Urinary bladder (tissue), 4 donors: Measurements from ENCODE around the gene RAET1E. TPM values are rescaled to one million over a fixed set of nuclear protein-coding genes. Genes with fewer than 3 reads are reported as not detected.
"Not testable (repeated sequence)": the region's sequence is repeated elsewhere in the genome, so short reads cannot be mapped to it uniquely, and the experiment has no call there.

Source experiments
- DNase-seq: peaks from one replicate; pipeline ENCODE4 v3.0.0-alpha.2; 2015; ENCODE audit errors: extremely low spot score
- H3K27ac ChIP-seq: one replicate; pipeline ENCODE4 v1.5.1; 2013; ENCODE audit warnings: low read depth, mild to moderate bottlenecking, moderate library complexity
- H3K36me3 ChIP-seq: one replicate; pipeline ENCODE4 v1.6.1; 2013; ENCODE audit warnings: mild to moderate bottlenecking, moderate library complexity; ENCODE audit not compliant: insufficient read depth
- H3K4me1 ChIP-seq: one replicate; pipeline ENCODE4 v1.6.1; 2013; ENCODE audit warnings: mild to moderate bottlenecking, moderate library complexity; ENCODE audit not compliant: insufficient read depth
- H3K4me3 ChIP-seq: one replicate; pipeline ENCODE4 v1.5.1; 2013; ENCODE audit warnings: low read depth, low read length
- WGBS: extraction: QIAGEN DNeasy Blood & Tissue Kit; methylation state at CpG from one replicate; pipeline ENCODE4 v1.1.7; 2013; 5-methylcytosine and 5-hydroxymethylcytosine counted together
- polyA plus RNA-seq: library from polyadenylated mRNA; stranded (reverse); fragments of 200-250 nt; gene quantifications from one replicate; pipeline ENCODE4 v1.2.3, GENCODE V29; 2013
- total RNA-seq: library from RNA; depleted of rRNA; stranded (reverse); fragments of >200 nt; gene quantifications from one replicate; pipeline ENCODE4 v1.2.3, GENCODE V29; 2014
- donor health status: healthy with polysubstance abuse.
- donor health status: healthy.

Gene RAET1E
- total RNA-seq = 0.74 TPM
- polyA plus RNA-seq = 0.99 TPM

GRCh38 chr6:149897855-149898744 is at the start of gene RAET1E:
RAET1E (minus strand) TSS chr6:149898113; CDS start chr6:149890901, 7,212 bp downstream.
- DNase-seq = no peak
- WGBS = 78% methylated on average over 17 of the region's 17 CpGs
- peaks cover 5% of the 10 kb centered on the region for H3K4me1 ChIP-seq

GRCh38 chr6:149947533-149947932 is 49.6 kb upstream of the RAET1E start:
- not testable (repeated sequence) for H3K4me3 ChIP-seq, H3K4me1 ChIP-seq, H3K27ac ChIP-seq, DNase-seq, H3K36me3 ChIP-seq
- WGBS = no CpG with 5 or more reads among the region's 1 CpG

More at GRCh38 chr6:149897855-149898744, at the start of gene RAET1E:
- H3K27ac ChIP-seq = peak within 1 kb of the TSS; percentile 70
- no peaks in the 10 kb centered on the region for H3K36me3 ChIP-seq
- no peak within 1 kb of the TSS for H3K4me3 ChIP-seq

- not testable (repeated sequence) for DNase-seq, H3K4me3 ChIP-seq, H3K4me1 ChIP-seq, H3K36me3 ChIP-seq, H3K27ac ChIP-seq
- 51% methylated on average over 7 of the region's 7 CpGs for WGBS
Measured at GRCh38 chr6:149946631-149947030, 48.7 kb upstream of the RAET1E start.

GRCh38 chr6:149945276-149945675 is 47.4 kb upstream of the RAET1E start:
- 87% methylated on average over 5 of the region's 6 CpGs for WGBS
- not testable (repeated sequence) for H3K4me1 ChIP-seq, H3K27ac ChIP-seq, DNase-seq, H3K36me3 ChIP-seq, H3K4me3 ChIP-seq

GRCh38 chr6:149943321-149943720 is 45.4 kb upstream of the RAET1E start:
- H3K27ac ChIP-seq, H3K4me1 ChIP-seq, DNase-seq, H3K36me3 ChIP-seq, H3K4me3 ChIP-seq: not testable (repeated sequence)
- 76% methylated on average over 5 of the region's 5 CpGs for WGBS

- 20% methylated on average over 13 of the region's 13 CpGs for WGBS
- H3K4me1 ChIP-seq = peaks cover 3% of the 10 kb centered on the region
- H3K27ac ChIP-seq = no peak overlapping the region
- no peak for DNase-seq
- H3K36me3 ChIP-seq = no peaks in the 10 kb centered on the region
- no peak overlapping the region for H3K4me3 ChIP-seq
Measured at GRCh38 chr6:149942461-149942829, 44.5 kb upstream of the RAET1E start.

GRCh38 chr6:149941583-149942460 is 43.9 kb upstream of the RAET1E start, which contains the start of gene ULBP2:
ULBP2 (plus strand) TSS chr6:149942014; CDS start chr6:149942073, 59 bp downstream.
- no peak within 1 kb of the TSS for H3K27ac ChIP-seq
- under 1% methylated on average over 62 of the region's 62 CpGs for WGBS
- peak within 1 kb of the TSS; percentile 35 for H3K4me3 ChIP-seq
- H3K4me1 ChIP-seq = peaks cover 3% of the 10 kb centered on the region
- DNase-seq = peak; percentile 59
- no peaks in the 10 kb centered on the region for H3K36me3 ChIP-seq

GRCh38 chr6:149940672-149940982 is 42.7 kb upstream of the RAET1E start:
- DNase-seq = no peak
- Histone ChIP-seq H3K27ac (no peak overlapping the region), H3K4me3 (no peak overlapping the region), H3K4me1 (peaks cover 3% of the 10 kb centered on the region), H3K36me3 (no peaks in the 10 kb centered on the region)
- WGBS = 29% methylated on average over 6 of the region's 6 CpGs

- Histone ChIP-seq H3K4me1 (peaks cover 3% of the 10 kb centered on the region), H3K27ac (no peak overlapping the region), H3K4me3 (no peak overlapping the region), H3K36me3 (no peaks in the 10 kb centered on the region)
- WGBS = 16% methylated on average over 6 of the region's 6 CpGs
- DNase-seq = no peak
Measured at GRCh38 chr6:149939909-149940671, 42.2 kb upstream of the RAET1E start.

- WGBS = 24% methylated on average over 5 of the region's 5 CpGs
Measured at GRCh38 chr6:149939356-149939648, 41.4 kb upstream of the RAET1E start.

GRCh38 chr6:149938571-149939355 is 40.9 kb upstream of the RAET1E start:
- whole genome bisulfite sequencing = 2% methylated on average over 58 of the region's 58 CpGs
- Histone ChIP-seq H3K36me3 (no peaks in the 10 kb centered on the region), H3K4me1 (peaks cover 3% of the 10 kb centered on the region), H3K27ac (no peak overlapping the region), H3K4me3 (peak overlapping the region; percentile 32)
- DNase-seq = no peak

More at GRCh38 chr6:149939356-149939648, 41.4 kb upstream of the RAET1E start:
- no peak overlapping the region for H3K4me3 ChIP-seq
- H3K36me3 ChIP-seq = no peaks in the 10 kb centered on the region
- no peak overlapping the region for H3K27ac ChIP-seq
- no peak for DNase-seq
- H3K4me1 ChIP-seq = peaks cover 3% of the 10 kb centered on the region

GRCh38 chr6:149938013-149938570 is 40.2 kb upstream of the RAET1E start:
- H3K36me3 ChIP-seq, H3K27ac ChIP-seq, H3K4me3 ChIP-seq, DNase-seq, H3K4me1 ChIP-seq: not testable (repeated sequence)
- WGBS = 2% methylated on average over 15 of the region's 20 CpGs
